GM20000 (cell line): ENCODE results near the gene CDH12.

Experiments
- DNase-seq: peaks from one replicate; pipeline ENCODE4 v3.0.0; 2012; ENCODE audit warnings: low spot score
- TF ChIP-seq, protein P1 (sequence below): IDR thresholded peaks from 2 replicates; pipeline ENCODE4 v1.5.1; 2012; ENCODE audit warnings: mild to moderate bottlenecking, control low read depth; ENCODE audit errors: extremely low read depth, missing control alignments

Gene CDH12

DNA sequence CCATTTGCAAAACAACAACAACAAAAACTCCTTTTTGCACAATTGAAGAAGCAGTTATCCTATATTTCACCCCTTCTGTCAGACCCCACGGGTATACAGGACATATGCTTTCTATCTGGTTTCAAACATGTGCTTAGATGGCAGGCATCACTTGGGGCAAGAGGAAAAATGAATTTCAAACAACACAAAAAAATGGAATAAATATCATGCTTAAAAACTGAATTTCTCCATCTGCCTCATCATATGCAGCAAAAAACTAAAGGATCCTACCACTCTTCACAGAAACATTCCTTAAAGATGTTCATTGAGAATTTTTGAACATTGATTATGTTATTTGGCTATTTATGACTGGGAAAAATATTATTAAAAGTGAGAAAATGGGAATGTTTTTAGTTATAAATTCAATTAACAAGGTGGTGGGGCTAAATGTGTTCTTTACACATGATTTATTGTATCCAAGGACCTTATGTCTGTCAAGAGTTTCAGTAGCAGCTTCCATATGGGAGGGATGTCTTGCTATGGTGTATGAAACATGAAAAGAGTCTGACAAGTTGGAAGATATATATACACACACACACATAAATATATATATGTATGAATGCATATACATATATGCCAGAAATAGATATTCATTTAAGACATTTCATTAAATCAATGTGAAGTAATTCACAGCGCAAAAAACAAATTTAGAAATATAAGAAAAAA lies 358.0 kb downstream of the CDH12 start:
- DNase-seq: no peak
- TF ChIP-seq, protein P1, sequence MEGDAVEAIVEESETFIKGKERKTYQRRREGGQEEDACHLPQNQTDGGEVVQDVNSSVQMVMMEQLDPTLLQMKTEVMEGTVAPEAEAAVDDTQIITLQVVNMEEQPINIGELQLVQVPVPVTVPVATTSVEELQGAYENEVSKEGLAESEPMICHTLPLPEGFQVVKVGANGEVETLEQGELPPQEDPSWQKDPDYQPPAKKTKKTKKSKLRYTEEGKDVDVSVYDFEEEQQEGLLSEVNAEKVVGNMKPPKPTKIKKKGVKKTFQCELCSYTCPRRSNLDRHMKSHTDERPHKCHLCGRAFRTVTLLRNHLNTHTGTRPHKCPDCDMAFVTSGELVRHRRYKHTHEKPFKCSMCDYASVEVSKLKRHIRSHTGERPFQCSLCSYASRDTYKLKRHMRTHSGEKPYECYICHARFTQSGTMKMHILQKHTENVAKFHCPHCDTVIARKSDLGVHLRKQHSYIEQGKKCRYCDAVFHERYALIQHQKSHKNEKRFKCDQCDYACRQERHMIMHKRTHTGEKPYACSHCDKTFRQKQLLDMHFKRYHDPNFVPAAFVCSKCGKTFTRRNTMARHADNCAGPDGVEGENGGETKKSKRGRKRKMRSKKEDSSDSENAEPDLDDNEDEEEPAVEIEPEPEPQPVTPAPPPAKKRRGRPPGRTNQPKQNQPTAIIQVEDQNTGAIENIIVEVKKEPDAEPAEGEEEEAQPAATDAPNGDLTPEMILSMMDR: no peak

DNA sequence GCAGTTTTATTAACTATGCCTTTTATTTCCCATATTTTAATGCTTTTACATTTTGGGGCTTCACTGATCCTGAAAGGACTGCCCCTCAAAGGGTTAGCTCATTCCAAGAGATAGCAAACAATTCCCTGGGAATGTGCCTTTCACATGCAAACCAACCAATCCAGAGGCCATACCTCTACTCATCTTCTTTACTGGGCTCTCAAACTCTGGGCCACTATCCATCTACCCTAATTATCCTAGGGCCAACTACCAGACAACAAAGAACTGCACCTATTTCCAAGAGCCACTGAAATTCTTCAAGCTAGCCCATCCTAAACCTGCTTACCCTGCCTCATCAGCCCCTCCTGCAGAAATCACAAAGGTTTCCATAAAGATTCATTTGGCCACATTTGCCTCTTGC lies 364.7 kb downstream of the CDH12 start:
- no peak for DNase-seq
- TF ChIP-seq, protein P1: no peak

DNA sequence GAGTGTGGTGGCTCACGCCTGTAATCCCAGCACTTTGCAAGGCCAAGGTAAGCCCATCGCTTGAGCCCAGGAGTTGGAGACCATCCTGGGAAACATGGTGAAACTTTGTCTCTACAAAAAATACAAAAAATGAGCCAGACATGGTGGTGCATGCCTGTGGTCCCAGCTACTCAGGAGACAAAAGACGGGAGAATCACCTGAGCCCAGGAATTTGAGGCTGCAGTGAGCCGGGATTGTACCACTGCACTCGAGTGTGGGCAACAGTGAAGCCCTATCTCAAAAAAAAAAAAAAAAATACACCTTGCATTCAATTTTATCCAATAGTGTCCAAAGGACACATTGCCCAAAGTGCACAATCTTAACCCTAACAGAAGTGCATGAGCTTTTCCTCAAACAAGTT lies 372.8 kb downstream of the CDH12 start:
- no peak for DNase-seq
- TF ChIP-seq, protein P1: no peak

DNA sequence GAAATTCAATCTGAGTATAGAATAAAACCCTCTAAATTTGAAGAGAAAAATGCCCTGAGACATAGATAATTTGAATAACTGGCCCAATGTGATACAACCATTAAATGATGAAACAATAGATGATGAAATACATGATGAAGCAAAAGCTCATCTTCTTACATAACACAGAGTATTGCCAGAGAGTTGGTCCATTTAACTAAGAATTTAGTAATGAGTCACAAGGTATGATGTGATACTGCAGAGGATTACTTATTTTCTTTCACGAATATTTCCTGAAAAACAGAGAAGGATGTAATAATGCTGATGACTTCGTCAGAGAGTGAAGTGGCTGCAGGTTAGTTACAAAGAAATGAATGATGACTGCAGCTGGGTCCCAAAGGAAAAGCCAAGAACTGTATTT lies 379.3 kb downstream of the CDH12 start:
- no peak for DNase-seq
- TF ChIP-seq, protein P1: no peak

DNA sequence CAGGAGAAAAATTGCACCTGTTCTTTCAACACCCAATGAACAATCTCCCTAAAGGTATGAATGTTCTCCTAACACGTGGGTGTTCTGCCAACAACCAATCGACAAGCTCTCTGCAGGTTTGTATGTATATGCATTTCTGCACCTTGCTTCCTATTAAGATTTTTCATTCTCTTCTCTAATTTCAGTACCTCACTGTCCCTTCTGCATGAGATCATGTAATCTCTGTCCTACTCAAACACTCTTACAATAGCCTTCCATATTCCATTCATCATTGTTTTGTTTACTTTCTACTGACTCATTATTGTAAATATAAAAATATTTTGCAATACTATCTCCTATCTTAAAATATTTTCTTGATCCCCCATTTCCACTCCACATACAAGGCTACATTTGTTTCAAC lies 382.0 kb downstream of the CDH12 start:
- TF ChIP-seq, protein P1: no peak
- DNase-seq: no peak

DNA sequence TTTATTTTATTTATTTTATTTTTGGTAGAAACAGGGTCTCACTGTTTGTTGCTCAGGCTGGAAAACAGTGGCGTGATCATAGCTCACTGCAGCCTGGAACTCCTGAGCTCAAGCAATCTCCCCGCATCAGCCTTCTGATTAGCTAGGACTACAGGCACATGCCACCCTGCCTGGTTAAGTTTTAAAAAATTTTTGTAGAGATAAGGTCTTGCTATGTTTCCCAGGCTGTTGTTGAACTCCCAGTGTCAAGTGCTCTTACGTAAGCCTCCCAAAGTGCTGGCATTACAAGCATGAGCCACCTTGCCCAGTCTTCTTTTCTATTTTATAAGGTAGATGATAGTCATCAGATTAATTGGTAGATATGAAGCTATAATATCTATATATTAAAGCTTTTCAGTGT lies 382.7 kb downstream of the CDH12 start:
- TF ChIP-seq, protein P1: no peak
- no peak for DNase-seq

DNA sequence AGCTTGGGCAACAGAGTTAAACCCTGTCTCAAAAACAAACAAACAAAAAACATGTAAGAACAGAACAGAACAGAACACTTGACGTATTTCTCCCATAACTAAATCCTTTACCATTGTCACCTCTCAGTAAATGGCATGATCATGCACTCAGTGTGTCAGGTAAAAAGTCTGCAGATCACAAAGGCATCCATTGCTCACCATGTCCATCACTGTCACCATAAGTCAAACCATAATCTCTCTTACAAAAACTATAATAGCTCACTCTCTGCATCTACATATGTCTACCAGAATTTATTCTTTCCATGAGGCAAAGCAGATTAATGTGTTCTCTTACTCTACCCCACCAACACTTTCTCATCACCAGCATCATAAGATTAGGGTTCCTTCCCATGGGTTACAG lies 387.5 kb downstream of the CDH12 start:
- TF ChIP-seq, protein P1: no peak
- no peak for DNase-seq
